MCF 10A (cell line): Measurements from ENCODE around the gene C19orf67. TPM values are rescaled to one million over a fixed set of nuclear protein-coding genes. Genes with fewer than 3 reads are reported as not detected.
A peak's percentile ranks its signal among the peaks of the same experiment; 100 is the strongest.

Source experiments
- BruUV-seq: library from RNA; stranded (reverse); fragments of 400-500 nt; replicated peaks from 2 replicates; lab custom pipeline; 2021; lab: Mats Ljungman, UMichigan
- CTCF ChIA-PET: fragments of 300-600 bp; sonication (Branson Sonifier 250); formaldehyde crosslinking; extraction: SDS; loops from one replicate; lab custom pipeline; 2021; ENCODE audit warnings: antibody characterized with exemption, inconsistent platforms; lab: Yijun Ruan, JAX
- POLR2A ChIA-PET: fragments of 300-600, 350-650 bp; sonication (Branson Sonifier 250); formaldehyde crosslinking; extraction: SDS; loops from one replicate; lab custom pipeline; 2020; ENCODE audit warnings: antibody characterized with exemption, inconsistent platforms; lab: Yijun Ruan, JAX
- DNase-seq: peaks from one replicate; pipeline ENCODE4 v3.0.0-alpha.2; 2018; ENCODE audit not compliant: unreplicated experiment
- H3K27ac Mint-ChIP-seq: one replicate; pipeline ENCODE4 v1.8.0; 2022; ENCODE audit warnings: mild to moderate bottlenecking, low read depth, mixed read lengths; ENCODE audit not compliant: unreplicated experiment
- H3K27me3 Mint-ChIP-seq: one replicate; pipeline ENCODE4 v1.8.0; 2022; ENCODE audit warnings: mixed read lengths; ENCODE audit not compliant: insufficient read depth, unreplicated experiment
- H3K36me3 Mint-ChIP-seq: one replicate; pipeline ENCODE4 v1.8.0; 2022; ENCODE audit warnings: mild to moderate bottlenecking, moderate library complexity, mixed read lengths; ENCODE audit not compliant: insufficient read depth, unreplicated experiment
- H3K4me1 Mint-ChIP-seq: one replicate; pipeline ENCODE4 v1.8.0; 2022; ENCODE audit warnings: mixed read lengths; ENCODE audit not compliant: insufficient read depth, unreplicated experiment
- H3K4me3 Mint-ChIP-seq: one replicate; pipeline ENCODE4 v1.8.0; 2022; ENCODE audit warnings: mild to moderate bottlenecking, moderate library complexity, mixed read lengths; ENCODE audit not compliant: unreplicated experiment
- H3K9me3 Mint-ChIP-seq: one replicate; pipeline ENCODE4 v1.8.0; 2022; ENCODE audit warnings: mixed read lengths; ENCODE audit not compliant: unreplicated experiment
- intact Hi-C: fragments of 100-400 bp; cut with micrococcal nuclease; formaldehyde crosslinking; loops from 2 replicates; pipeline ENCODE4 v1.14.1; 2022
- total RNA-seq: library from RNA; stranded (reverse); gene quantifications from 2 replicates; pipeline ENCODE4 v1.2.3, GENCODE V29; 2022
- TF ChIP-seq, protein P1 (sequence below): fragments of 200-600 bp; IDR thresholded peaks from one replicate; pipeline ENCODE4 v1.8.0; 2022; ENCODE audit warnings: antibody characterized with exemption, mild to moderate bottlenecking; ENCODE audit not compliant: unreplicated experiment

The C19orf67 gene
- total RNA-seq, 1 experiment from 2014 or later, result not detected

DNA sequence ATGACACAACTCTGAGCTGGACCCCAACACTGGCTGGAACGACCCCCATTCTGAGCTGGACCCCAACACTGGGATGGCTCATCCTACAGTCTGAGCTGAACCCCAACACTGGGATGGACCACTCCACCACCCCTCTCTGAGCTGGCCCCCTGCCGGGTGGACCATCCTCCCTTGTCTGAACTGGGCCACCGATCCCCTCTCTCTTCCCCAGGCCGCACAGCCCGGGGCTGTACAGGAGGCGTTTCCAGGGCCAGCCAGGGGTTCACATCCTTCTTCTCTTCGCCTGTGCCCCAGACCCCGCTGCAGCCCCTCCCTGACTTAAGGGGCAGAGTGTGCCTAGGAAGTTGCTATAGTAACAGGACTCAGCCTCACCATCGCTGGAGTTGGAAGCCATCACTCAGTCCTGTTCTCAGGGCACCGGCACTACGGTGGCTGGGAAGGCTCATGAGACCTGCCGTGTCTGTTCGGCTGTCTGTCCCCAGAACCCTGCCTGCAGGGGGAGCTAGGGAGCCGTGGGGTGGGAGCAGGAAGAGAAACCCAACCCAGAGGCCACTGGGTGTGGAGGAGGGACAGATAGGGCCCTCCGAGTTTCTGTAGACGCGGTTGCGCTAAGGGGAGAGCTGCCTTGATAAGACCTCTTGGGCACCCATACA lies 28.3 kb upstream of the C19orf67 start:
- Mint-ChIP-seq H3K4me1 (peaks cover 14% of the 10 kb centered on the region), H3K36me3 (peaks cover 5% of the 10 kb centered on the region), H3K27ac (no peak overlapping the region), H3K9me3 (no peaks in the 10 kb centered on the region), H3K27me3 (no peaks in the 10 kb centered on the region), H3K4me3 (no peak overlapping the region)
- ChIA-PET POLR2A (interaction anchor here (0.6 kb wide), 1 partner anchor 108 kb away, joined by 3 read pairs; no protein-coding TSS in a partner anchor), CTCF (interaction anchor here (0.9 to 1.4 kb wide), 5 partner anchors 12 to 342 kb away, joined by 3 to 6 read pairs (median 3); no protein-coding TSS in a partner anchor)
- TF ChIP-seq, protein P1, sequence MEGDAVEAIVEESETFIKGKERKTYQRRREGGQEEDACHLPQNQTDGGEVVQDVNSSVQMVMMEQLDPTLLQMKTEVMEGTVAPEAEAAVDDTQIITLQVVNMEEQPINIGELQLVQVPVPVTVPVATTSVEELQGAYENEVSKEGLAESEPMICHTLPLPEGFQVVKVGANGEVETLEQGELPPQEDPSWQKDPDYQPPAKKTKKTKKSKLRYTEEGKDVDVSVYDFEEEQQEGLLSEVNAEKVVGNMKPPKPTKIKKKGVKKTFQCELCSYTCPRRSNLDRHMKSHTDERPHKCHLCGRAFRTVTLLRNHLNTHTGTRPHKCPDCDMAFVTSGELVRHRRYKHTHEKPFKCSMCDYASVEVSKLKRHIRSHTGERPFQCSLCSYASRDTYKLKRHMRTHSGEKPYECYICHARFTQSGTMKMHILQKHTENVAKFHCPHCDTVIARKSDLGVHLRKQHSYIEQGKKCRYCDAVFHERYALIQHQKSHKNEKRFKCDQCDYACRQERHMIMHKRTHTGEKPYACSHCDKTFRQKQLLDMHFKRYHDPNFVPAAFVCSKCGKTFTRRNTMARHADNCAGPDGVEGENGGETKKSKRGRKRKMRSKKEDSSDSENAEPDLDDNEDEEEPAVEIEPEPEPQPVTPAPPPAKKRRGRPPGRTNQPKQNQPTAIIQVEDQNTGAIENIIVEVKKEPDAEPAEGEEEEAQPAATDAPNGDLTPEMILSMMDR, result peak; percentile 35
- intact Hi-C loops, result no loop called here
- no TSS peak for BruUV-seq
- DNase-seq, result no peak

DNA sequence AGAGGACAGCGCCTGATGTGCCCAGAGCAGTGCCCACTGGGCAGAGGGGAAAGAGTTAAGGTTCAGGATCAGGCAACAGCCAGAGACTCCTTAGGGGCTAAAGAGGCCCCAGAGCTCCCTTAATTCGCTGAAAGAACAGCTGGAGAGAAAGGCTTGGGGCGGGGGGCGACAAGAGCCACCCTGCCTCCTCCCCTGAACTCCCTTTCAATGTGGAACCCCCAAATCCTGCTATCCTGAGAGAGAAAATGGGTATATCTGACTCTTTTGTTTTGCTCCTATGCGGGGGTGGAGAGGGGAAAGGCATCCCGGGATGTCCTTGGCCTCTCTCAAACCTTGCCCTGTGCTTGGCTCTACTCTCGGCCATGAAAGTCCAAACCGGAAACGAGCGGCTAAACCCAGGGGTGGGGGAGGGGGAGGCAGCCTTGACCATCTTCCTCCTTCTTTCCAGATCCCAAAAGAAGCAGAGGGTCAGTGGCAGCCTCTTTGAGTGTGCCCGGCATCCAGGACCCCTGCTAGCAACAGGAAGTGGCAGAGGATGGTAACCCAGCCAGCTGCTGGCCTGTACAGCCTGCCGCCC lies 27.3 kb upstream of the C19orf67 start:
- Mint-ChIP-seq H3K4me1 (peaks cover 7% of the 10 kb centered on the region), H3K4me3 (no peak overlapping the region), H3K27ac (no peak overlapping the region), H3K9me3 (no peaks in the 10 kb centered on the region), H3K27me3 (no peaks in the 10 kb centered on the region), H3K36me3 (peaks cover 9% of the 10 kb centered on the region)
- POLR2A ChIA-PET, result interaction anchor here (0.6 kb wide), 1 partner anchor 109 kb away, joined by 3 read pairs; no protein-coding TSS in a partner anchor
- intact Hi-C loops, result no loop called here
- no peak for DNase-seq
- BruUV-seq, result no TSS peak
- TF ChIP-seq, protein P1, result no peak
- CTCF ChIA-PET, result interaction anchor here (1.0 to 1.4 kb wide), 3 partner anchors 11 to 81 kb away, joined by 3 to 6 read pairs (median 3); partner anchors contain the start of gene IL27RA

DNA sequence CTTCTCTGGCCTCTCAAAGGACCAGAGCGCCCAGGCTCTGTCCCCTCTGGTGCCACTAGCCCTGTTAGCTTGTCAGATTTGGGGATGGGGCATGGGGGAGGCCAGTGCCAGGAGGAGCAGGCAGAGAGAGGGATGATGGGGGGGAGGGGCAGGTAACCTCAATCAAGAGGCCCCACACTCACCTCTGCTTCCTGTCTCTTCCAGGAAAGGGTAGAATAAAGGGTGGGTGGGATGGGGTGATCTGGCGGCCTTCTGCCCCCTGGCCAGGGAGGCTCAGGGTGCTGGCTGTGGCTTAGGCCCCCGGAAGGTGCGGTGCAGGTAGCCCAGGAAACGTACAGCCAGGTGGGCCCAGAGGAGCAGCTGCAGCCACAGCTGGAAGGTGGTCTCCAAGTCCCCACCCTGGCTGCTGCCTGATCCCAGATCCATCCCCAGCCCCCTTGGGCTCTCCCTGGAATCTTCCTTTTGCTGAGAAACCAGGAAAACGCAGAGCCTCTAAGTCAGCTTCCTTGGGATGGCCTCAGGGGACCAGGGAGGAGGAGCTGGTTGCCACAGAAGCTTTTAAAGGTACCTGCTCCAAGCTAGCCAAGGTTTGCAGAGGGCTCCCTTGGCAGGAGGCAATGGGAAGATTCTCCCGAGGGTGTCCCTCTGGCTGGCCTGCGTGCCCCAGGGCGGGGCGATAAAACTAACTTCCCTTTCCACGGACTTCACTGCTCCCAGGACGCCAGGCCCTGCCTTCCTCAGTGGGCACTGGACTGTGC lies 26.6 kb upstream of the C19orf67 start:
- Mint-ChIP-seq H3K36me3 (peaks cover 15% of the 10 kb centered on the region), H3K27ac (no peak overlapping the region), H3K9me3 (no peaks in the 10 kb centered on the region), H3K4me1 (peaks cover 7% of the 10 kb centered on the region), H3K4me3 (no peak overlapping the region), H3K27me3 (no peaks in the 10 kb centered on the region)
- TF ChIP-seq, protein P1, result no peak
- ChIA-PET POLR2A (no interaction called here), CTCF (interaction anchor here (0.6 to 1.0 kb wide), 3 partner anchors 33 to 276 kb away, joined by 3 to 4 read pairs (median 4); partner anchors contain the start of gene IL27RA)
- no TSS peak for BruUV-seq
- no peak for DNase-seq
- intact Hi-C loops, result no loop called here

DNA sequence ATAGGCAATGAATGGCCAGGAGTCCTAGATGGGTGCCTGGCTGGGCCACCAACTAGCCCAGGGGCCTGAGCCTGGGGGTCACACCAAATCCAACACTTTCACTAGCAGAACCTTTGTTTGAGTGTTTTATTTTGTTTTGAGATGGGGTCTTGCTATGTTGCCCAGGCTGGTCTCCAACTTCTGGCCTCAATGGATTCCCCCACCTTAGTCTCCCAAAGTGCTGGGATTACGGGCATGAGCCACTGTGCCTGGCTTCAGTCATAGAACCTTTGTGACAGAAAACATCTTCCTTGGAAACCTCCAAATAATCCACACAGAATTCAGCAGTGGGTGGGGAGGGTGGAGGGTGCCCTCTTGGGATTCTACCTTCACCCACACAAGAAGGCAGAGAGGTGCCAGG lies 25.9 kb upstream of the C19orf67 start:
- H3K9me3 Mint-ChIP-seq, result no peaks in the 10 kb centered on the region
- no peaks in the 10 kb centered on the region for H3K27me3 Mint-ChIP-seq
- H3K36me3 Mint-ChIP-seq, result peaks cover 18% of the 10 kb centered on the region
- ChIA-PET POLR2A (no interaction called here), CTCF (interaction anchor here (0.6 kb wide), 1 partner anchor 276 kb away, joined by 4 read pairs; no protein-coding TSS in a partner anchor)
- H3K27ac Mint-ChIP-seq, result no peak overlapping the region
- BruUV-seq, result no TSS peak
- H3K4me3 Mint-ChIP-seq, result no peak overlapping the region
- intact Hi-C loops, result no loop called here
- DNase-seq, result no peak
- H3K4me1 Mint-ChIP-seq, result peaks cover 5% of the 10 kb centered on the region
- TF ChIP-seq, protein P1, result no peak
